OCI-LY1 (cell line): ENCODE results near the gene SMYD3.

ENCODE experiments used
- CTCF ChIP-seq: fragments of 200-600 bp; sonication (generic), shearing (Covaris generic); IDR thresholded peaks from 2 replicates; pipeline ENCODE4 v1.5.1; 2017; ENCODE audit warnings: mild to moderate bottlenecking, antibody characterized with exemption, low read length, moderate library complexity, mixed read lengths
- EZH2 ChIP-seq: fragments of 200-600 bp; sonication (generic), shearing (Covaris generic); IDR thresholded peaks from 2 replicates; pipeline ENCODE4 v1.8.0; 2017; ENCODE audit warnings: borderline replicate concordance, mixed run types, mild to moderate bottlenecking, antibody characterized with exemption, low read length, moderate library complexity, mixed read lengths

- TF ChIP-seq CTCF (no peak), EZH2 (no peak)
Observed at GRCh38 chr1:246533371-246533905, 26.4 kb upstream of the SMYD3 start.
